Gastroesophageal sphincter (tissue), 4 donors: ENCODE measurements around the gene PLIN5. TPM values are rescaled to one million over a fixed set of nuclear protein-coding genes. Genes with fewer than 3 reads are reported as not detected.

Source experiments
- ATAC-seq: fragments of 150-250 bp; one replicate; pipeline ENCODE4 v1.9.1; 2016; ENCODE audit warnings: mild to moderate bottlenecking, moderate library complexity
- H3K27ac ChIP-seq, 4 donors: fragments of 200-600 bp; sonication (generic) in 3 of 4; 1 replicate in 3 of 4; 2 replicates in 1 of 4; pipeline ENCODE4 v1.5.1; 2016 to 2019
- H3K27me3 ChIP-seq: fragments of 200-600 bp; sonication (generic); one replicate; pipeline ENCODE4 v1.5.1; 2019
- H3K36me3 ChIP-seq, 2 donors: fragments of 200-600 bp; sonication (generic); one replicate each; pipeline ENCODE4 v1.5.1; 2019; ENCODE audit warnings: control low read depth in 1 of 2
- H3K4me1 ChIP-seq, 3 donors: fragments of 200-600 bp; sonication (generic); 1 replicate in 2 of 3; 2 replicates in 1 of 3; pipeline ENCODE4 v1.5.1; 2016 to 2019; ENCODE audit warnings: control low read depth in 2 of 3
- H3K4me3 ChIP-seq, 2 donors: fragments of 200-600 bp; sonication (generic); one replicate each; pipeline ENCODE4 v1.5.1; 2019; ENCODE audit warnings: mild to moderate bottlenecking in 1 of 2, moderate library complexity in 1 of 2
- H3K9me3 ChIP-seq, 3 donors: fragments of 200-600 bp; sonication (generic); one replicate each; pipeline ENCODE4 v1.5.1; 2017 to 2019; ENCODE audit warnings: control low read depth in 2 of 3
- EP300 ChIP-seq: sonication (generic); formaldehyde crosslinking; IDR thresholded peaks from one replicate; pipeline ENCODE4 v1.6.1; 2017; ENCODE audit warnings: antibody characterized with exemption, mild to moderate bottlenecking
- POLR2A ChIP-seq, 2 donors: fragments of 450-650 bp; IDR thresholded peaks; one replicate each; pipeline ENCODE4 v1.6.1; 2017; ENCODE audit warnings: antibody characterized with exemption in 2 of 2, mild to moderate bottlenecking in 2 of 2, moderate library complexity in 1 of 2
- POLR2AphosphoS5 ChIP-seq: sonication (generic); formaldehyde crosslinking; IDR thresholded peaks from one replicate; pipeline ENCODE4 v1.6.1; 2017; ENCODE audit warnings: antibody characterized with exemption
- WGBS, 2 donors: methylation state at CpG; one replicate each; pipeline ENCODE4 v1.1.5; 2018; ENCODE audit warnings: low coverage in 1 of 2; 5-methylcytosine and 5-hydroxymethylcytosine counted together
- total RNA-seq, 4 donors: library from RNA; depleted of rRNA; stranded (reverse); fragments of >200 nt; gene quantifications; one replicate each; pipeline ENCODE4 v1.1.0, GENCODE V29; 2016
- TF ChIP-seq, protein P1 (sequence below), 4 experiments: fragments of 200-600 bp in 2 of 4; fragments of 450-650 bp in 2 of 4; sonication (generic) in 1 of 4; IDR thresholded peaks; one replicate each; pipeline ENCODE4 v1.5.1; 2017 to 2019; ENCODE audit warnings: antibody characterized with exemption in 4 of 4, mild to moderate bottlenecking in 2 of 4, moderate library complexity in 2 of 4

PLIN5 gene
- total RNA-seq, 4 donors from 2014 or later = 0.49 to 24.3 (median 11.2) TPM

DNA sequence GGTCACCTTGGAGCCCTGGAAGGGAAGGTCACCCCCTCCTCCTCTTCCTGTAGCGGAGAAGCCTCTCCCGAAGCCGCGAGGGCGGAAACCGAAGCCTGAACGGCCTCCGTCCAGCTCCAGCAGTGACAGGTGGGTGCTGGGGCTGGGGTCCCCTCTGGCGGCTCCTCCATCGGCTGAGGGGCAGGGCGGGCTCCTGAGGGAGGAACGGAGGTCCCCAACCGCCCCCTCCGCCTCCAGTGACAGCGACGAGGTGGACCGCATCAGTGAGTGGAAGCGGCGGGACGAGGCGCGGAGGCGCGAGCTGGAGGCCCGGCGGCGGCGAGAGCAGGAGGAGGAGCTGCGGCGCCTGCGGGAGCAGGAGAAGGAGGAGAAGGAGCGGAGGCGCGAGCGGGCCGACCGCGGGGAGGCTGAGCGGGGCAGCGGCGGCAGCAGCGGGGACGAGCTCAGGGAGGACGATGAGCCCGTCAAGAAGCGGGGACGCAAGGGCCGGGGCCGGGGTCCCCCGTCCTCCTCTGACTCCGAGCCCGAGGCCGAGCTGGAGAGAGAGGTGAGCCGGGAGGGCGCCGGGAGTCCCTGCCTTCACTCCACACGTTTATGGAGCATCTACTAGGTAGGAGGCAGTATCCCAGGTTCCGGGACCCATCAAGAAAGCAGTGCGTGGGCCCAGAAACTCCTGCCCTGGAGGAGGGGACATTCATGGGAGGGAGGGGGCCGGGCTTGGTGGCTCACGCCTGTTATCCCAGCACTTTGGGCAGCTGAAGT is 40.9 kb downstream of the PLIN5 start:
- no peaks in the 10 kb centered on the region for H3K9me3 ChIP-seq
- TF ChIP-seq EP300 = no peak
- H3K27ac ChIP-seq = no peak overlapping the region
- no peak overlapping the region for H3K4me3 ChIP-seq
- H3K36me3 ChIP-seq = peaks cover 0 to 89% of the 10 kb centered on the region in 2 donors
- 95% methylated on average over 11 of the region's 61 CpGs; no CpG with 5 or more reads in 1 of the 2 donors for WGBS, 2 donors
- H3K4me1 ChIP-seq = no peaks in the 10 kb centered on the region
- ATAC-seq = no peak
- no peaks in the 10 kb centered on the region for H3K27me3 ChIP-seq

DNA sequence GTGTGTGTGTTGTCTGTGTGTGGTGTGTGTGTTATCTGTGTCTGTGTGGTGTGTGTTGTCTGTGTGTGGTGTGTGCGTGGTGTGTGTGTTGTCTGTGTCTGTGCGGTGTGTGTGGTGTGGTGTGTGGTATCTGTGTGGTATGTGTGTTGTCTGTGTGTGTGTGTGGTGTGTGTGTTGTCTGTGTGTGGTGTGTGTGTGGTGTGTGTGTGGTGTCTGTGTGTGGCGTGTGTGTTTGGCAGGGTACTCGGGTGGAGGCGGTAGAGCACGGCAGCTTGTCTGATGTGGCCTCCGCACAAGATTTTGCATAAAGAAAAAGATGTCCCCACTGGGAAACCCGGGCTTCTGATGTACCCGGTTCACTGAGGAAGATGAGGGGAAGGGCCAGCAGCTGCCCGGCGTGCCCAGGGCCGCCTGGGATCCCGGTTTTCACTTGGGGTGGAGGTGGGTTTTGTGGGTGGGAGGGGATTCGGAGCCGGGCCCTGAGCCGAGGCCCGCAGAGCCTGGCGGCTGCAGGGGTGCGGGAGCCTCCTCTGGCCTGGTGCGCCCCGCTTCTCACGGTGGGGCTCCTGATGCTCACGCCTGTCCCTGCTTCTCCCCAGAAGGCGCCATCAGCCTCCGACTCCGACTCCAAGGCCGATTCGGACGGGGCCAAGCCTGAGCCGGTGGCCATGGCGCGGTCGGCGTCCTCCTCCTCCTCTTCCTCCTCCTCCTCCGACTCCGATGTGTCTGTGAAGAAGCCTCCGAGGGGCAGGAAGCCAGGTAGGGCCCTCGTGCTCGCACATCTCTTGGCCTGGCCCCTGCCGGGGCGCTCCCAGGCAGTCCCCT is 41.7 kb downstream of the PLIN5 start:
- no peak overlapping the region for H3K4me3 ChIP-seq
- H3K4me1 ChIP-seq = no peaks in the 10 kb centered on the region
- H3K27ac ChIP-seq = no peak overlapping the region
- WGBS, 2 donors = 86 to 95% methylated on average over 4 to 14 of the region's 41 CpGs
- TF ChIP-seq POLR2A (IDR thresholded peaks at IDR 0.05) (no peak), EP300 (no peak), POLR2AphosphoS5 (no peak)
- TF ChIP-seq, protein P1, sequence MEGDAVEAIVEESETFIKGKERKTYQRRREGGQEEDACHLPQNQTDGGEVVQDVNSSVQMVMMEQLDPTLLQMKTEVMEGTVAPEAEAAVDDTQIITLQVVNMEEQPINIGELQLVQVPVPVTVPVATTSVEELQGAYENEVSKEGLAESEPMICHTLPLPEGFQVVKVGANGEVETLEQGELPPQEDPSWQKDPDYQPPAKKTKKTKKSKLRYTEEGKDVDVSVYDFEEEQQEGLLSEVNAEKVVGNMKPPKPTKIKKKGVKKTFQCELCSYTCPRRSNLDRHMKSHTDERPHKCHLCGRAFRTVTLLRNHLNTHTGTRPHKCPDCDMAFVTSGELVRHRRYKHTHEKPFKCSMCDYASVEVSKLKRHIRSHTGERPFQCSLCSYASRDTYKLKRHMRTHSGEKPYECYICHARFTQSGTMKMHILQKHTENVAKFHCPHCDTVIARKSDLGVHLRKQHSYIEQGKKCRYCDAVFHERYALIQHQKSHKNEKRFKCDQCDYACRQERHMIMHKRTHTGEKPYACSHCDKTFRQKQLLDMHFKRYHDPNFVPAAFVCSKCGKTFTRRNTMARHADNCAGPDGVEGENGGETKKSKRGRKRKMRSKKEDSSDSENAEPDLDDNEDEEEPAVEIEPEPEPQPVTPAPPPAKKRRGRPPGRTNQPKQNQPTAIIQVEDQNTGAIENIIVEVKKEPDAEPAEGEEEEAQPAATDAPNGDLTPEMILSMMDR (IDR thresholded peaks at IDR 0.05) = no peak
- H3K9me3 ChIP-seq = no peaks in the 10 kb centered on the region
- peaks cover 0 to 89% of the 10 kb centered on the region in 2 donors for H3K36me3 ChIP-seq
- H3K27me3 ChIP-seq = no peaks in the 10 kb centered on the region
- ATAC-seq = no peak

DNA sequence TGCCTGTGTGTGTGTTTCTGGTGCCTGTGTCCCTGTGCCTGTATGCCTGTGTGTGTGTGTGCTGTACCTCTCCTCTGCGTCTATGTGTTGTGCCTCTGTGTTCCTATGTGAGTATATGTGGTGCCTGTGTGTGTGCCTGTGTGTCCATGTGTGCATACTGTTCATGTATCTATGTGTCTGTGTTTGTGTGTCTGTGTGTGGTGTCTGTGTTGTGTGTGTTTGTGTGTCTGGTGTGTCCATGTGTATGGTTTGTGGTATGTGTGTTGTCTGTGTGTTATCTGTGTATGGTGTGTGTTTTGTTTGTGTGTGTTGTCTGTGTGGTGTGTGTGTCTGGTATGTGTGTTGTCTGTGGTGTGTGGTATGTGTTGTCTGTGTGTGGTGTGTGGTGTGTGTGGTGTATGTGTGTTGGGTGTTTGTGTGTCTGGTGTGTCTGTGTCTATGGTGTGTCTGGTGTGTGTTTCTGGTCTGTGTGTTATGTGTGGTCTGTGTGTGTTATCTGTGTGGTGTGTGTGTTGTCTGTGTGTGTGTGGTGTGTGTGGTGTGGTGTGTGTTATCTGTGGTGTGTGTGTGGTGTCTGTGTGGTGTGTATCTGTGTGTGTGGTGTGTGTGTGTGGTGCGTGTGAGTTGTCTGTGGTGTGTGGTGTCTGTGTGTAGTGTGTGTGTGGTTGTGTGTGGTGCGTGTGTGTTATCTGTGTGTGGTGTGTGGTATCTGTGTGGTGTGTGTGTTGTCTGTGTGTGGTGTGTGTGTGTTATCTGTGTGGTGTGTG is 42.5 kb downstream of the PLIN5 start:
- 85% methylated on average over 2 of the region's 3 CpGs; no CpG with 5 or more reads in 1 of the 2 donors for WGBS, 2 donors
- Histone ChIP-seq H3K27ac (no peak overlapping the region), H3K27me3 (no peaks in the 10 kb centered on the region), H3K4me3 (no peak overlapping the region), H3K4me1 (no peaks in the 10 kb centered on the region), H3K9me3 (no peaks in the 10 kb centered on the region), H3K36me3 (peaks cover 0 to 89% of the 10 kb centered on the region in 2 donors)
- no peak for ATAC-seq
- no peak for TF ChIP-seq EP300
- TF ChIP-seq POLR2A (IDR thresholded peaks at IDR 0.05) = no peak
- TF ChIP-seq, protein P1 (IDR thresholded peaks at IDR 0.05) = no peak
- no peak for TF ChIP-seq POLR2AphosphoS5

DNA sequence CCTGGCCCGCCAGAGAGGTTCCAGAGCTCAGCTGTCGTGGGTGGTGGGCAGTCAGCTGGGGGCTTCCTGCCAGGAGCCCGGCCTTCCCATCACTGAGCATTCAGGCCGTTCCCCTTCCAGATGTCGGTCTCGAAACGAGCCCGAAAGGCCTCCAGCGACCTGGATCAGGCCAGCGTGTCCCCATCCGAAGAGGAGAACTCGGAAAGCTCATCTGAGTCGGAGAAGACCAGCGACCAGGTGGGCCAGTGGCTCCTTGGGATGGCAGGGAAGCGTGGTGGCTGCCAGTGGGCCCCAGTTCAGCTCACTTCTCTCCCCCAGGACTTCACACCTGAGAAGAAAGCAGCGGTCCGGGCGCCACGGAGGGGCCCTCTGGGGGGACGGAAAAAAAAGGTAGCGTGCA is 43.6 kb downstream of the PLIN5 start:
- 80% methylated on average over 1 of the region's 21 CpGs; no CpG with 5 or more reads in 1 of the 2 donors for WGBS, 2 donors
- H3K27ac ChIP-seq = no peak overlapping the region
- no peak overlapping the region for H3K4me3 ChIP-seq
- H3K4me1 ChIP-seq = no peaks in the 10 kb centered on the region
- ATAC-seq = no peak
- H3K36me3 ChIP-seq = peaks cover 0 to 89% of the 10 kb centered on the region in 2 donors
- no peak for TF ChIP-seq EP300
- H3K9me3 ChIP-seq = no peaks in the 10 kb centered on the region
- H3K27me3 ChIP-seq = no peaks in the 10 kb centered on the region

DNA sequence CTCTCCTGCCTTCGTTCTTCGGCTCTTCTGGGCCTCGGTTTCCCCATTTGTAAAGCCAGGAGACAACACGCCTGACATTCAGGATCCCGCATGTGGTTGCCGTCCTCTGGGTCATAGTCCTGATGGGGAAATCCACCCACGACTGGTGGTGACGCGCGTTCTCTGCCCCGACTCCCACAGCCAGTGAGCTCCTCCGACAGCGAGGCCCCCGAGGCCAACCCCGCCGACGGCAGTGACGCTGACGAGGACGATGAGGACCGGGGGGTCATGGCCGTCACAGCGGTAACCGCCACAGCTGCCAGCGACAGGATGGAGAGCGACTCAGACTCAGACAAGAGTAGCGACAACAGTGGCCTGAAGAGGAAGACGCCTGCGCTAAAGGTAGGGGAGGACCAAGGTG is 46.5 kb downstream of the PLIN5 start:
- ATAC-seq = no peak
- no peaks in the 10 kb centered on the region for H3K4me1 ChIP-seq
- WGBS, 2 donors = 96% methylated on average over 6 of the region's 29 CpGs; no CpG with 5 or more reads in 1 of the 2 donors

More for the DNA sequence above, 46.5 kb downstream of the PLIN5 start:
- Histone ChIP-seq H3K27ac (no peak overlapping the region), H3K36me3 (peaks cover 0 to 80% of the 10 kb centered on the region in 2 donors), H3K4me3 (no peak overlapping the region), H3K9me3 (no peaks in the 10 kb centered on the region), H3K27me3 (no peaks in the 10 kb centered on the region)
- TF ChIP-seq POLR2AphosphoS5 = no peak
- TF ChIP-seq, protein P1 (IDR thresholded peaks at IDR 0.05) = no peak
- no peak for TF ChIP-seq POLR2A (IDR thresholded peaks at IDR 0.05)
- no peak for TF ChIP-seq EP300
